HCT116 (cell line): ENCODE data around the gene EMC1. TPM values are rescaled to one million over a fixed set of nuclear protein-coding genes. Genes with fewer than 3 reads are reported as not detected.

ENCODE experiments used
- ATAC-seq: fragments of 200-7000 bp; cut with Tn5 transposase; 2 replicates; pipeline ENCODE4 v1.9.1; 2020; ENCODE audit warnings: mild to moderate bottlenecking, moderate library complexity
- BruUV-seq: library from RNA; stranded (reverse); fragments of 400-500 nt; replicated peaks from 2 replicates; lab custom pipeline; 2021; lab: Mats Ljungman, UMichigan
- CTCF ChIA-PET: fragments of 300-600 bp; sonication (Branson Sonifier 250); formaldehyde crosslinking; loops from one replicate; lab custom pipeline; 2021; ENCODE audit warnings: antibody characterized with exemption; lab: Charles Lee
- POLR2A ChIA-PET: fragments of 300-600, 350-600 bp; sonication (Branson Sonifier 250); formaldehyde crosslinking; loops from one replicate; lab custom pipeline; 2021; ENCODE audit warnings: antibody characterized with exemption; lab: Charles Lee
- RAD21 ChIA-PET, 2 experiments: fragments of 300-600 bp; sonication (Branson Sonifier 250); formaldehyde crosslinking; loops; one replicate each; lab custom pipeline; 2023; ENCODE audit warnings: low total read pairs in 2 of 2; ENCODE audit not compliant: uncharacterized antibody in 2 of 2, unreplicated experiment in 2 of 2, low non-redundant PET in 1 of 2; lab: Charles Lee
- DNase-seq: peaks from one replicate; pipeline ENCODE4 v3.0.0-alpha.2; 2010; ENCODE audit warnings: low read depth, low spot score
- H2AFZ ChIP-seq: fragments of 200-600 bp; shearing (Covaris generic), sonication (generic); 2 replicates; pipeline ENCODE4 v1.6.1; 2017; ENCODE audit warnings: low read depth, mixed run types, mixed read lengths, antibody characterized with exemption, low read length; ENCODE audit not compliant: poor library complexity, severe bottlenecking
- H3K27ac ChIP-seq: 2 replicates; pipeline ENCODE4 v1.5.1; 2012; ENCODE audit warnings: low read depth, low read length
- H3K27me3 ChIP-seq: fragments of 200-600 bp; sonication (generic); 2 replicates; pipeline ENCODE4 v1.6.1; 2016; ENCODE audit warnings: mixed run types, low read length, mixed read lengths; ENCODE audit not compliant: insufficient read depth
- H3K36me3 ChIP-seq, 2 experiments: fragments of 200-500 bp in 1 of 2; fragments of 200-600 bp in 1 of 2; sonication (Bioruptor generic) in 1 of 2; sonication (generic) in 1 of 2; 2 replicates each; pipeline versions ENCODE4 v1.5.1 to v1.6.1; 2014 to 2016; ENCODE audit warnings: low read length in 2 of 2, inconsistent platforms in 1 of 2, mixed read lengths in 1 of 2, mixed run types in 1 of 2; ENCODE audit not compliant: insufficient read depth in 2 of 2, control insufficient read depth in 1 of 2
- H3K4me1 ChIP-seq, 2 experiments: fragments of 200-600 bp in 1 of 2; sonication (generic) in 1 of 2; 2 replicates each; pipeline versions ENCODE4 v1.5.1 to v1.6.1; 2012 to 2017; ENCODE audit warnings: low read length in 2 of 2, inconsistent platforms in 1 of 2, mild to moderate bottlenecking in 1 of 2, mixed read lengths in 1 of 2, mixed run types in 1 of 2, moderate library complexity in 1 of 2; ENCODE audit not compliant: insufficient read depth in 2 of 2, control insufficient read depth in 1 of 2
- H3K4me2 ChIP-seq: fragments of 200-600 bp; sonication (generic); 2 replicates; pipeline ENCODE4 v1.6.1; 2017; ENCODE audit warnings: mixed run types, low read length, mixed read lengths
- H3K4me3 ChIP-seq, 2 experiments: fragments of 200-600 bp in 1 of 2; sonication (generic) in 1 of 2; replicated peaks in 1 of 2; 2 replicates each; pipeline ENCODE4 v1.5.1; 2011 to 2016; ENCODE audit warnings: low read length in 2 of 2, control low read depth in 1 of 2, low read depth in 1 of 2, mild to moderate bottlenecking in 1 of 2, mixed read lengths in 1 of 2, mixed run types in 1 of 2
- H3K79me2 ChIP-seq: fragments of 200-600 bp; sonication (generic); 2 replicates; pipeline ENCODE4 v1.6.1; 2017; ENCODE audit warnings: mild to moderate bottlenecking, mixed run types, low read length, moderate library complexity, mixed read lengths; ENCODE audit not compliant: insufficient read depth
- H3K9ac ChIP-seq: fragments of 200-600 bp; sonication (generic); 2 replicates; pipeline ENCODE4 v1.6.1; 2016; ENCODE audit warnings: low read length, mixed read lengths
- H3K9me2 ChIP-seq: fragments of 200-600 bp; sonication (generic), shearing (Covaris generic); 2 replicates; pipeline ENCODE4 v1.6.1; 2017; ENCODE audit warnings: mixed run types, mild to moderate bottlenecking, moderate library complexity; ENCODE audit not compliant: insufficient read depth
- H3K9me3 ChIP-seq, 2 experiments: fragments of 200-500 bp in 1 of 2; fragments of 200-600 bp in 1 of 2; sonication (Bioruptor generic) in 1 of 2; sonication (generic) in 1 of 2; 2 replicates each; pipeline ENCODE4 v1.6.1; 2014 to 2017; ENCODE audit warnings: low read length in 2 of 2, mixed read lengths in 2 of 2, inconsistent platforms in 1 of 2, low read depth in 1 of 2, mild to moderate bottlenecking in 1 of 2, mixed run types in 1 of 2, moderate library complexity in 1 of 2; ENCODE audit not compliant: control insufficient read depth in 1 of 2, insufficient read depth in 1 of 2
- H4K20me1 ChIP-seq: fragments of 200-600 bp; sonication (generic), shearing (Covaris generic); 2 replicates; pipeline ENCODE4 v1.6.1; 2017; ENCODE audit warnings: mixed run types, mild to moderate bottlenecking, moderate library complexity; ENCODE audit not compliant: insufficient read depth
- CBX3 ChIP-seq: IDR thresholded peaks from 2 replicates; pipeline ENCODE4 v1.6.1; 2012; ENCODE audit warnings: low read depth
- CEBPB ChIP-seq: IDR thresholded peaks from 2 replicates; pipeline ENCODE4 v1.6.1; 2012; ENCODE audit warnings: low read depth
- EGR1 ChIP-seq: IDR thresholded peaks from 2 replicates; pipeline ENCODE4 v1.6.1; 2012; ENCODE audit warnings: low read depth
- ELF1 ChIP-seq: IDR thresholded peaks from 2 replicates; pipeline ENCODE4 v1.6.1; 2012; ENCODE audit warnings: low read depth, borderline replicate concordance
- EZH2 ChIP-seq: fragments of 200-600 bp; sonication (generic); IDR thresholded peaks from 2 replicates; pipeline ENCODE4 v1.6.1; 2017; ENCODE audit warnings: antibody characterized with exemption, mixed run types
- EZH2phosphoT487 ChIP-seq: fragments of 200-600 bp; IDR thresholded peaks from 2 replicates; pipeline ENCODE4 v1.6.1; 2018; ENCODE audit warnings: antibody characterized with exemption, borderline replicate concordance
- FOSL1 ChIP-seq: IDR thresholded peaks from 2 replicates; pipeline ENCODE4 v1.6.1; 2012; ENCODE audit warnings: low read depth
- JUND ChIP-seq: IDR thresholded peaks from 2 replicates; pipeline ENCODE4 v1.6.1; 2012
- POLR2A ChIP-seq: IDR thresholded peaks from 2 replicates; pipeline ENCODE4 v1.7.0; 2011; ENCODE audit warnings: borderline replicate concordance; ENCODE audit not compliant: insufficient read depth, insufficient read length; ENCODE audit errors: extremely low read depth
- POLR2AphosphoS5 ChIP-seq: IDR thresholded peaks from 2 replicates; pipeline ENCODE4 v1.6.1; 2011; ENCODE audit warnings: mild to moderate bottlenecking, low read depth, low read length, moderate library complexity
- SIN3A ChIP-seq: IDR thresholded peaks from 2 replicates; pipeline ENCODE4 v1.6.1; 2012; ENCODE audit warnings: low read depth
- SP1 ChIP-seq: IDR thresholded peaks from 2 replicates; pipeline ENCODE4 v1.6.1; 2012; ENCODE audit warnings: low read depth
- YY1 ChIP-seq: IDR thresholded peaks from 2 replicates; pipeline ENCODE4 v1.6.1; 2011; ENCODE audit warnings: low read length, low read depth, moderate library complexity, mild to moderate bottlenecking; ENCODE audit not compliant: insufficient replicate concordance; ENCODE audit errors: extremely low read depth
- ZFX ChIP-seq: fragments of 450-650 bp; IDR thresholded peaks from 2 replicates; pipeline ENCODE4 v1.6.1; 2017
- ZNF274 ChIP-seq: fragments of 200-500 bp; sonication (Bioruptor generic); IDR thresholded peaks from 2 replicates; pipeline ENCODE4 v1.6.1; 2014; ENCODE audit warnings: mild to moderate bottlenecking, low read depth, low read length, inconsistent platforms
- intact Hi-C: fragments of 100-400 bp; cut with micrococcal nuclease; formaldehyde crosslinking; loops from 2 replicates; pipeline ENCODE4 v1.10.0; 2022
- total RNA-seq: library from RNA; stranded (reverse); gene quantifications from one replicate; pipeline ENCODE4 v1.2.1, GENCODE V29; 2021; ENCODE audit not compliant: unreplicated experiment
- TF ChIP-seq, protein P1 (sequence below): IDR thresholded peaks from 2 replicates; pipeline ENCODE4 v1.6.1; 2012; ENCODE audit warnings: low read depth
- TF ChIP-seq, protein P2 (sequence below): IDR thresholded peaks from 2 replicates; pipeline ENCODE4 v1.6.1; 2012
- TF ChIP-seq, protein P3 (sequence below): IDR thresholded peaks from 2 replicates; pipeline ENCODE4 v1.6.1; 2011; ENCODE audit warnings: mild to moderate bottlenecking, low read length, moderate library complexity; ENCODE audit not compliant: insufficient replicate concordance; ENCODE audit errors: extremely low read depth

EMC1 gene
- total RNA-seq, 1 experiment from 2014 or later = 66.6 TPM

DNA sequence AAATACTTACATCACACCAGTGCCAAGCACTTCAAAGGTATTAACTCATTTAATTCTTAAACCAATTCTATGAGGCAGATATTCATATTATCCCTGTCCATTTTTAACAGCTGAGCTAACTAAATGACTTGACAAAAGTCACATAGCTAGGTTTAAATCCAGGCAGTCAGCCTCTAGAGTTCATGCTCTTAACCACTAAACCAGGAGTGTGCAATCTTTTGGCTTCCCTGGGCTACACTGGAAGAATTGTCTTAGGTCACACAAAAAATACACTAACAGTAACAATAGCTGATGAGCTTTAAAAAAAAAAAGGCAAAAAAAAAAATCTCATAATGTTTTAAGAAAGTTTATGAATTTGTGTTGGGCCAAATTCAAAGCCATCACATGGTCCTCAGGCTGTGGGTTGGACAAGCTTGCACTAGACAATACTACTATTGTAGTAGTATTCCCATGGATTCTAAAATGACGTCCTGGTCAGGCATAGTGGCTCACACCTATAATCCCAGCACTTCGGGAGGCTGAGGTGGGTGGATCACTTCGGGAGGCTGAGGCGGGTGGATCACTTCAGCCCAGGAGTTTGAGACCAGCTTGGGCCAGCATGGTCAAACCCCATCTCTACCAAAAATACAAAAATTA lies 51.2 kb downstream of the EMC1 start:
- Histone ChIP-seq H3K79me2 (peaks cover 78% of the 10 kb centered on the region), H3K4me2 (no peak overlapping the region), H3K4me1 (peaks cover 0 to 4% of the 10 kb centered on the region in 2 experiments; a peak in 2 of 4 replicates), H2AFZ (no peak overlapping the region), H3K9me2 (no peaks in the 10 kb centered on the region), H3K27ac (no peak overlapping the region), H4K20me1 (no peaks in the 10 kb centered on the region; the same call in 1 of the 2 replicates), H3K4me3 (no peak overlapping the region), H3K9me3 (no peaks in the 10 kb centered on the region), H3K27me3 (no peaks in the 10 kb centered on the region), H3K9ac (no peak overlapping the region), H3K36me3 (peaks cover 28 to 40% of the 10 kb centered on the region in 2 experiments; a peak in 3 of 4 replicates)
- TF ChIP-seq, protein P1, sequence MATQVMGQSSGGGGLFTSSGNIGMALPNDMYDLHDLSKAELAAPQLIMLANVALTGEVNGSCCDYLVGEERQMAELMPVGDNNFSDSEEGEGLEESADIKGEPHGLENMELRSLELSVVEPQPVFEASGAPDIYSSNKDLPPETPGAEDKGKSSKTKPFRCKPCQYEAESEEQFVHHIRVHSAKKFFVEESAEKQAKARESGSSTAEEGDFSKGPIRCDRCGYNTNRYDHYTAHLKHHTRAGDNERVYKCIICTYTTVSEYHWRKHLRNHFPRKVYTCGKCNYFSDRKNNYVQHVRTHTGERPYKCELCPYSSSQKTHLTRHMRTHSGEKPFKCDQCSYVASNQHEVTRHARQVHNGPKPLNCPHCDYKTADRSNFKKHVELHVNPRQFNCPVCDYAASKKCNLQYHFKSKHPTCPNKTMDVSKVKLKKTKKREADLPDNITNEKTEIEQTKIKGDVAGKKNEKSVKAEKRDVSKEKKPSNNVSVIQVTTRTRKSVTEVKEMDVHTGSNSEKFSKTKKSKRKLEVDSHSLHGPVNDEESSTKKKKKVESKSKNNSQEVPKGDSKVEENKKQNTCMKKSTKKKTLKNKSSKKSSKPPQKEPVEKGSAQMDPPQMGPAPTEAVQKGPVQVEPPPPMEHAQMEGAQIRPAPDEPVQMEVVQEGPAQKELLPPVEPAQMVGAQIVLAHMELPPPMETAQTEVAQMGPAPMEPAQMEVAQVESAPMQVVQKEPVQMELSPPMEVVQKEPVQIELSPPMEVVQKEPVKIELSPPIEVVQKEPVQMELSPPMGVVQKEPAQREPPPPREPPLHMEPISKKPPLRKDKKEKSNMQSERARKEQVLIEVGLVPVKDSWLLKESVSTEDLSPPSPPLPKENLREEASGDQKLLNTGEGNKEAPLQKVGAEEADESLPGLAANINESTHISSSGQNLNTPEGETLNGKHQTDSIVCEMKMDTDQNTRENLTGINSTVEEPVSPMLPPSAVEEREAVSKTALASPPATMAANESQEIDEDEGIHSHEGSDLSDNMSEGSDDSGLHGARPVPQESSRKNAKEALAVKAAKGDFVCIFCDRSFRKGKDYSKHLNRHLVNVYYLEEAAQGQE = no peak
- no peak for TF ChIP-seq CEBPB
- no peak for TF ChIP-seq EZH2
- TF ChIP-seq ZFX = no peak
- TF ChIP-seq, protein P2, sequence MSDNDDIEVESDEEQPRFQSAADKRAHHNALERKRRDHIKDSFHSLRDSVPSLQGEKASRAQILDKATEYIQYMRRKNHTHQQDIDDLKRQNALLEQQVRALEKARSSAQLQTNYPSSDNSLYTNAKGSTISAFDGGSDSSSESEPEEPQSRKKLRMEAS = no peak
- TF ChIP-seq POLR2AphosphoS5 = no peak
- no peak for TF ChIP-seq POLR2A
- no peak for TF ChIP-seq EZH2phosphoT487
- no peak for TF ChIP-seq YY1
- no peak for TF ChIP-seq FOSL1
- TF ChIP-seq EGR1 = no peak
- TF ChIP-seq SP1 = no peak
- TF ChIP-seq, protein P3, sequence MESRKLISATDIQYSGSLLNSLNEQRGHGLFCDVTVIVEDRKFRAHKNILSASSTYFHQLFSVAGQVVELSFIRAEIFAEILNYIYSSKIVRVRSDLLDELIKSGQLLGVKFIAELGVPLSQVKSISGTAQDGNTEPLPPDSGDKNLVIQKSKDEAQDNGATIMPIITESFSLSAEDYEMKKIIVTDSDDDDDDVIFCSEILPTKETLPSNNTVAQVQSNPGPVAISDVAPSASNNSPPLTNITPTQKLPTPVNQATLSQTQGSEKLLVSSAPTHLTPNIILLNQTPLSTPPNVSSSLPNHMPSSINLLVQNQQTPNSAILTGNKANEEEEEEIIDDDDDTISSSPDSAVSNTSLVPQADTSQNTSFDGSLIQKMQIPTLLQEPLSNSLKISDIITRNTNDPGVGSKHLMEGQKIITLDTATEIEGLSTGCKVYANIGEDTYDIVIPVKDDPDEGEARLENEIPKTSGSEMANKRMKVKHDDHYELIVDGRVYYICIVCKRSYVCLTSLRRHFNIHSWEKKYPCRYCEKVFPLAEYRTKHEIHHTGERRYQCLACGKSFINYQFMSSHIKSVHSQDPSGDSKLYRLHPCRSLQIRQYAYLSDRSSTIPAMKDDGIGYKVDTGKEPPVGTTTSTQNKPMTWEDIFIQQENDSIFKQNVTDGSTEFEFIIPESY = no peak
- no peak for TF ChIP-seq JUND
- TF ChIP-seq ZNF274 = no peak
- TF ChIP-seq SIN3A = no peak
- TF ChIP-seq CBX3 = no peak
- TF ChIP-seq ELF1 = no peak
- POLR2A ChIA-PET = no interaction called here
- CTCF ChIA-PET = interaction anchor here (1.2 kb wide), 1 partner anchor 21 kb away, joined by 3 read pairs; no protein-coding TSS in a partner anchor
- no TSS peak for BruUV-seq
- intact Hi-C loops = no loop called here
- ATAC-seq (no peak), DNase-seq (no peak)
- RAD21 ChIA-PET = no interaction called here
